Right renal pelvis (tissue), 4 donors: ENCODE measurements around the gene GPR78. TPM values are rescaled to one million over a fixed set of nuclear protein-coding genes. Genes with fewer than 3 reads are reported as not detected.

Experiments
- DNase-seq, 4 donors: peaks; one replicate each; pipeline ENCODE4 v3.0.0-alpha.2; 2013; ENCODE audit warnings: low read depth in 4 of 4, low spot score in 3 of 4, missing footprints in 1 of 4
- polyA plus RNA-seq, 4 donors: library from polyadenylated mRNA; unstranded; fragments of 120-200 nt; gene quantifications; one replicate each; pipeline ENCODE4 v1.2.1, GENCODE V29; 2013; ENCODE audit not compliant: insufficient read length in 4 of 4

GPR78 gene
- polyA plus RNA-seq, 4 donors: 0.55 to 0.89 (median 0.82) TPM

- DNase-seq: no peak
These were observed 18.3 kb downstream of the GPR78 start for GRCh38 chr4:8598391-8599090.

GRCh38 chr4:8599091-8599460, 18.9 kb downstream of the GPR78 start:
- DNase-seq: no peak

GRCh38 chr4:8599657-8600056, 19.5 kb downstream of the GPR78 start:
- DNase-seq: no peak

- no peak for DNase-seq
These were observed 20.1 kb downstream of the GPR78 start for GRCh38 chr4:8600266-8600665.

- no peak for DNase-seq
These were observed 20.5 kb downstream of the GPR78 start for GRCh38 chr4:8600686-8601085.

- no peak for DNase-seq
These were observed 20.9 kb downstream of the GPR78 start for GRCh38 chr4:8601086-8601485.

- no peak for DNase-seq
These were observed 21.4 kb downstream of the GPR78 start for GRCh38 chr4:8601556-8601955.

- DNase-seq: no peak
These were observed 22.7 kb downstream of the GPR78 start for GRCh38 chr4:8602686-8603430.

- DNase-seq: no peak
These were observed 23.7 kb downstream of the GPR78 start for GRCh38 chr4:8603931-8604330.

GRCh38 chr4:8605289-8605688, 25.1 kb downstream of the GPR78 start:
- DNase-seq: no peak

GRCh38 chr4:8606476-8606875, 26.3 kb downstream of the GPR78 start:
- no peak for DNase-seq

GRCh38 chr4:8606966-8607365, 26.8 kb downstream of the GPR78 start:
- no peak for DNase-seq

GRCh38 chr4:8607603-8608481, 27.6 kb downstream of the GPR78 start:
- no peak for DNase-seq

- DNase-seq: no peak
These were observed 28.7 kb downstream of the GPR78 start for GRCh38 chr4:8608714-8609391.

GRCh38 chr4:8609406-8609805, 29.2 kb downstream of the GPR78 start:
- no peak for DNase-seq

- DNase-seq: no peak
These were observed 29.7 kb downstream of the GPR78 start for GRCh38 chr4:8609824-8610350.

- no peak for DNase-seq
These were observed 30.8 kb downstream of the GPR78 start for GRCh38 chr4:8610858-8611616.

- DNase-seq: no peak
These were observed 32.5 kb downstream of the GPR78 start for GRCh38 chr4:8612646-8613045.

GRCh38 chr4:8613421-8614364, 33.5 kb downstream of the GPR78 start:
- DNase-seq: no peak
